GM19043 (cell line): ENCODE results near the gene ACE.

Experiments
- ATAC-seq: cut with Tn5 transposase; IDR thresholded peaks from one replicate; pipeline ENCODE4 v1.9.1; 2021; ENCODE audit warnings: low read depth; ENCODE audit not compliant: unreplicated experiment

ACE gene

GRCh38 chr17:63490329-63490728 lies 13.5 kb downstream of the ACE start:
- ATAC-seq: no peak

DNA sequence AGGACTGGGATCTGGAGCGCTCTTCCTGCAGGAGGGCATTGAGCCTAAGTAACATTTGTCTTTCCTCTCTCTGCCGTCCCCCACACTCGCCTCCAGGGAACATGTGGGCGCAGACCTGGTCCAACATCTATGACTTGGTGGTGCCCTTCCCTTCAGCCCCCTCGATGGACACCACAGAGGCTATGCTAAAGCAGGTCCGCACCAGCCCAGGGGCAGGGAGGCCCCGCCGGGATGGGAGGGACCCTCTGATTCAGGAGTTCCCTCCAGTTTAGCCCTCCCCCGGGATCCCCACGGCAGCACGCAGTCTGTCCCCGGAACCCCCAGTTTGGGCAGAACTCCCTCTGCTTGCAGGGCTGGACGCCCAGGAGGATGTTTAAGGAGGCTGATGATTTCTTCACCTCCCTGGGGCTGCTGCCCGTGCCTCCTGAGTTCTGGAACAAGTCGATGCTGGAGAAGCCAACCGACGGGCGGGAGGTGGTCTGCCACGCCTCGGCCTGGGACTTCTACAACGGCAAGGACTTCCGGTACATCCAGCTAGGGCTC lies 14.1 kb downstream of the ACE start:
- ATAC-seq: no peak

DNA sequence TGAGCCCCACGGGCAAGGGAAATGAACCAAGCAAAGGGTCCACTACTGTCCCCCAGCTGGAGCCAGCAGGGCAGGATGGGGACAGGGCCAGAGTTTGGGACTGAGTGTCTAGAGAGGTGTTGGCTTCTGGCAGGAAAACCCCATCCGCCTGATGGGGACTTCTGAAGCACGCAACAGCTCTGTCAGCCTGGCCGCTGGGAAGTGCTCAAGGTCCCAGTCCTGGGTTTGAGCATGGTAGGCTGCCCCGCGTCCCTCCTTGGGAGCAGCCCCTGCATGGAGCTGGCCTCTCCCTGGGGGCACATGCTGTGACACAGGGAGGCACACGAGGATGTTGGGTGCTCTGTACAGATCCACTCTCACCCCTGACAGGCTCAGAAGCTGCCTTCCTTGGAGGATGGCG lies 14.6 kb downstream of the ACE start:
- no peak for ATAC-seq

DNA sequence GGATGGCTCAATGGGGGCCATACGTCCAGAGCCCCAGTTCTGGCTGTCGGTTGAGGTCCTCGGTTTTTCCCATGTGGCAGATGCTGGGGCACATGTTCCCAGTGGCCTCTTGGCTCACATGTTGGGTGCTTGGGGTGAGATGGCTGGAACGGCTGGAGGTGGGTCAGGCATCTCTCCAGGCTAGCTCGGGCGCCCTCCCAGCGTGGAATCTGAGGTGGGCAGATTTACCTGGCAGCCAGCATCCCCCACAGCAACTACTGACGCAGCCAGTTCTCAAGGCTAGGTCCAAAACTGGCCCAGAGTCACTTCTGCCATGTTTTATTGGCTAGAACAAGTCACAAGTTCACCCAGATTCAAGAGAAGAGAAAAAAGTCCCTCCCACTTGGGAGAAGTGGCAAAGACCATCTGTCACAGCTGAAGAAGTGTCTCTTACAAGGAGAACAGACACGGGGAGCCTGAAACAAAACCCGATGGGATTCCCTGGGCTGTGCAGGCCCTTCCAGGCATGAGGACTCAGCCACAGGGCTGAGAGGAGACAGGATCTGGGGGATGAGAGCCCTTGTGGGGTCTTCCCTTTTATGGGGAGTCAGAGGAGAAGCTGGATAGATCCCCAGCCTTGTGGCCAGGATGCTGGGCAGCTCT lies 15.2 kb downstream of the ACE start:
- ATAC-seq: no peak

DNA sequence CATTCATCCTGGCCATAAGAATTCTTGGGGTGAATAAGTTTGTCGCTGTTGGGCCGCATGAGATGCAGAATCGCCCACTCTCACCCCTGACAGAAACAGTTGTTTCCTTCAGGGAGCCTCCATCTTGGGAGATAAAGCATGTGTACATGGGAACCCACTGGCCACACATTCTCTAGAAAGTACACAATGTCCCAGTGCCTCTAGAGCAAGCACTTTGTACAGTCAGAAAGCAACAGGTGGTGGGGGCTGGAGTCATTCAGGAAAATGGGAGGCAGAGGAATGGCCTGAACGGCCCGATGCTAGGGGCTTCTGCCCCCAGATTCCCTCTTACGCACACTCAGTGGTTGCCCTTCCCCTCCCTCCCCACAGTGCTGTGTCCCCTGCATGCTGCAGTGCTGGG lies 16.1 kb downstream of the ACE start:
- no peak for ATAC-seq

DNA sequence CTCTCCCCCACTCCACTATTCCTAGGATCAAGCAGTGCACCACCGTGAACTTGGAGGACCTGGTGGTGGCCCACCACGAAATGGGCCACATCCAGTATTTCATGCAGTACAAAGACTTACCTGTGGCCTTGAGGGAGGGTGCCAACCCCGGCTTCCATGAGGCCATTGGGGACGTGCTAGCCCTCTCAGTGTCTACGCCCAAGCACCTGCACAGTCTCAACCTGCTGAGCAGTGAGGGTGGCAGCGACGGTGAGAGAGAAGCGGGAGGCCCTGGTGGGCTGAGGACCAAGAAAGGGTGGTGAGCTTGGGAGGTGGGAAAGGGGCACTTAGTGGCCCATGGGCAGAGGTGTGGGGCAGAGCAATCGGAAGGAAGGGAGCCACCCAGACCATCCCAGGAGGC lies 16.6 kb downstream of the ACE start:
- no peak for ATAC-seq

- ATAC-seq: no peak
Observed at GRCh38 chr17:63494300-63494928, 17.6 kb downstream of the ACE start.

DNA sequence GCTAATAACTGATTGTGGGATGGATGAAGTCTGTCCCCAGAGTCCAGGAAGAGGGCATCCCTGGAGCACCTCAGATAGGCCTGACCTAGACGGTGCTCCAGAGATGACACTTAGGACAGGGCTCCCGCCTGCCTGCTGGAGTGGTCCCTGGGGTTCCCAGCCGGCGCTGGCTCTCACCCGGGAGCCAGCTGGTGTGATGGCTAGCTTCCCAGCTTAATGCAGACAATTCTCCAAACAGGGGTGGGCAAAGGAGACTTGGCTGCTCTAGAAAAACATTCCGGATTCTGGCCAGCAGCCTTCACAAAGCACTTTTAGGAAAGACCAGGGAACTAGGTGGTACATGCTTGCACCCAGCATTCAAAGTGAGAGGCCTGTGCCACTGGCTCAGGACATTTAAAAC lies 18.6 kb downstream of the ACE start:
- ATAC-seq: no peak

DNA sequence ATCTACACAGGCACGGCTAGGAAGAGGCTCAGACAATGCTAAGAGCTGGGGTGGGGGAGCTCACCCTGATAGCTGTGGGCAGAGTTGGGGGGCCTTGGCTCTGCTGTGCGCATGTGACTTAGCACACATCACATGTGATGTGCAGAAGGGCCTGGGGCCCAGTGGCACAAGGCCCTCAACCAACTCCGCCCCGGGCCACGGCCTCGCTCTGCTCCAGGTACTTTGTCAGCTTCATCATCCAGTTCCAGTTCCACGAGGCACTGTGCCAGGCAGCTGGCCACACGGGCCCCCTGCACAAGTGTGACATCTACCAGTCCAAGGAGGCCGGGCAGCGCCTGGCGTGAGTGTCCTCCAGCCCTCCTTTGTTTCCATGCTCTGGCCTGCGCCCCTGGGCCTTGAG lies 19.3 kb downstream of the ACE start:
- ATAC-seq: no peak

GRCh38 chr17:63496663-63497400 lies 20.0 kb downstream of the ACE start:
- no peak for ATAC-seq

DNA sequence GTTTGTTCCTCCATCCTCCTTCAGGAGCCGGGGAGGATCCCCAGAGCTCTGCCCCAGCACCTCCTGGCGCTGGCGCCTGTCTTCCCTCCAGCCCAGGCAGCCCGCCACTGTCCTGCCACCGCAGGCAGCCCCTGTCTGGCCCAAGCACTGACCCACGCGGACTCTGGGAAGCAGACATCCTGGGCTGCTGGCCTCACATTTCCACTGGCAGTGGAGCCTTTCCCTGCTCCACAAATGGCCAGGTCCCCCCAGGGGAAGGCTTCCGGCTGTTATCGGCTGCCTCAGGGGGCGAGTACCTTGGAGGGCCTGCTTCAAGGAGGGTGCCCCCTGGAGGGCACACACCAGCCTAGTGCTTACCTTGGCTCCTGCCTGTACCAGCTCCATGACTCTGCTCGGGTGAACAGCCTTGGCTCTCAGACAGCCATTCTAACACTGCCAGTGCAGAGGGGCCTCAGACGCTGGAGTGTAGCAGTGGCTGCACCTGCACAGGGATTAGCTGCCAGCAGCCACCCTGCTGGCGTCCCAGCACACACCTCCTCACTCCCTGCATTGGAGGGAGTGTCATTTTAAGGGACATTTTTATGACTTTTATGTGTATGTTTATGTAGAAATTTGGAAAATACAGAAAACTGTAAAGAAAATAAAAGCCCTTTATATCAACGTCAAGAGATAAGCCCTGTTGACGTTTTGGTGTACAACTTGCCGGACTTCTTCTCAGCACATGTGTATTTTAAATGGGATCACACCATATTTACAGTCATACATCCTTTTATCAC lies 21.0 kb downstream of the ACE start:
- no peak for ATAC-seq

- ATAC-seq: no peak
Observed at GRCh38 chr17:63498626-63499195, 21.9 kb downstream of the ACE start.

GRCh38 chr17:63500543-63501390 lies 23.9 kb downstream of the ACE start:
- no peak for ATAC-seq

DNA sequence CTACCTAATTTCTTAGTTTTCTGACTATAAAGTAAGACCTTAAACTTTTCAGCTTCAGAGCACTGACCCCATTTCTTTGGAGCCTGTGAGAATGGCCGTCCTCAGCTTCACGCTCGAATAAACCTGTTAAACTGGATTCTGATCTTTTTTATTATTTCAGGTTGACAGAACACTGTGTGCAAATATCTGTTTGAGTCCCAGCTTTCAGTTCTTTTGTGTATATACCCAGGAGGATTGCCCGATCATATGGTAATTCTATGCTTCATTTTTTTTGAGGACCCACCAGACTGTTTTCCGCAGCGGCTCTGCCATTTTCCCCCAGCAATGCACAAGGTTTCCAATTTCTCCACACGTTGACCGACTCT lies 26.5 kb downstream of the ACE start:
- no peak for ATAC-seq

DNA sequence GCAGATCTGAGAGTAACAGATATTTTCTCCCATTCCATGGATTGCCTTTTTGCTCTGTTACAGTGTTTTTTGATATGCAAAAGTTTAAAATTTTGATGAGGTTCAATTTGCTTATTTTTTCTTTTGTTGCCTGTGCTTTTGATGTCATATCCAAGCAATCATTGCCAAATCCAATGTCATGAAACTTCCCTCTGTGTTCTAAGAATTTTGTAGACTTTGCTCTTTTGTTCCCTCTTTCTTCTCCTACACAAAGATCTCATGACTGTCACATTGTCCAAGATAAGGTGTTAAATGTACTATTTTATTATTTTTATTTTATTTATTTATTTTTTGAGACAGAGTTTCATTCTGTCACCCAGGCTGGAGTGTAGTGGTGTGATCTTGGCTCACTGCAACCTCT lies 27.4 kb downstream of the ACE start:
- ATAC-seq: no peak

DNA sequence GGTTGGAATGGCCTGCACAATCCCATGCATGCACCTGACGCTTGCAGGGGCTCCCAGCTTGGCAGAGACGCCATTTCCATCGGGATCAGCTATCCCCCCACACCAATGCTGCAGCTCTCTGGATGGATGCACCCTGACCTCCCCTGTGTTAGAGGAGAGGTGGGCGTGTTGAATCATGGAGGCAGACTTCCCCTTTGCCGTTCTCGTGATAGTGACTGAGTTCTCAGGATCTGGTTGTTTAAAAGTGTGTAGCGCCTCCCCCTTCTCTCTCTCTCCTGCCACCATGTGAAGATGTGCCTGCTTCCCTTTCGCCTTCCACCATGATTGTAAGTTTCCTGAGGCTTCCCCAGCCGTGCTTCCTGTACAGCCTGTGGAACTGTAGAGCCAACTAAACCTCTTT lies 28.5 kb downstream of the ACE start:
- ATAC-seq: no peak

DNA sequence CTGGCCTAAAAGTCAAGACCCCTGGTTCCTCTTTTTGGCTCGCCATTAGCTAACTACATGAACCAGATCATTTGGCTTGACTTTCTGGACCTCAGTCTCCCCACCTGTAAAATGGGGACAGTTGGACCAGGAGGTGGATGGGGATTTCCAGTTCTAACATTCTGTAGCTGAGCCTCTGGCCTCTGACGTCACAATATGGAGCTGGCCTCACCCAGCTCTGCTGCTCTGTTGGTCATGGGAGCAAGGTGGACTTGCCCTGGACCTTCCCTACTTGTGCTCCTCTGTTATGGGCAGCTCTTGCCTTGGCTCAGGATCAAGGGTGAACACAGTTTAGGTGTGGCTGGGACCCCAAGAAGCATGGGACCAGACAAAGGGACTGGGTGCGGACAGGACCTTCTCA lies 29.8 kb downstream of the ACE start:
- no peak for ATAC-seq

DNA sequence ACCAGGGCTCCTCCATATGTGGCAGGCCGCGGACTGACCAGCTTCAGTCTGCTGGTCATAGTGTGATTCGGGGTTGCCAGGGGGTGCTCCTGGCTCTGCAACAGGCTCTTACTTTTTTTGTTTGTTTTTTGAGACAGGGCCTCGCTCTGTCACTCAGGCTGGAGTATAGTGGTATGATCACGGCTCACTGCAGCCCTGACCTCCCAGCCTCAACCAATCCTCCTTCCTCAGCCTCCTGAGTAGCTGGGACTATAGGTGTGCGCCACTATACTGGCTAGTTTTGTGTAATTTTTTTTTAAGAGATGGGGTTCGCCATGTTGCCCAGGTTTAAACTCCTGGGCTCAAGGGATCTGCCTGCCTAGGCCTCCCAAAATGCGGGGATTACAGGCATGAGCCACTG lies 34.5 kb downstream of the ACE start:
- ATAC-seq: no peak

DNA sequence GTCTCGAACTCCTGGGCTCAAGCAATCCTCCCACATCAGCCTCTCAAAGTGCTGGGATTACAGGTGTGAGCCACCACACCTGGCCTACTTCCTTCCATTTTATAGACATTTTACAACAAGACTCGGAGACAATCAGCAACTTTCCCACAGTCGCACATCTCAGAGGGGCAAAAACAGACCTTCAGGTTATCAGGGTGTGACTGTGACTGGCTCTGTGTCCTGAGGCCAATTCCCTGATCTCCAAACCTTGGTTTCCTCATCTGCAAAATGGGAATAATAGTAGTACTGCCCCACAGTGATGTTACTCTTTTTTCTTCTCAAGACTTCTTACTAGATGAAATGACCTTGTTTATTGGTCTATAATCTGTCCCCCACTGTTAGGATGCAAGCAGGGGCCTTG lies 35.5 kb downstream of the ACE start:
- no peak for ATAC-seq
